Stomach smooth muscle (tissue), 2 donors: Measurements from ENCODE around the gene C17orf107.

ENCODE experiments used
- H3K27ac ChIP-seq: one replicate; pipeline ENCODE4 v1.7.0; 2013; ENCODE audit warnings: mild to moderate bottlenecking, low read length, inconsistent platforms
- H3K27me3 ChIP-seq, 2 donors: one replicate each; pipeline ENCODE4 v1.7.0; 2013; ENCODE audit warnings: low read length in 2 of 2; ENCODE audit not compliant: insufficient read depth in 2 of 2, control insufficient read depth in 1 of 2
- H3K36me3 ChIP-seq, 2 donors: one replicate each; pipeline ENCODE4 v1.7.0; 2013; ENCODE audit warnings: low read length in 2 of 2; ENCODE audit not compliant: control insufficient read depth in 2 of 2, insufficient read depth in 2 of 2
- H3K4me1 ChIP-seq: one replicate; pipeline ENCODE4 v1.7.0; 2013; ENCODE audit warnings: low read length; ENCODE audit not compliant: control insufficient read depth, insufficient read depth
- H3K4me3 ChIP-seq, 2 donors: one replicate each; pipeline ENCODE4 v1.7.0; 2013; ENCODE audit warnings: low read length in 2 of 2
- H3K9ac ChIP-seq, 2 donors: one replicate each; pipeline ENCODE4 v1.7.0; 2013; ENCODE audit warnings: low read length in 2 of 2, mild to moderate bottlenecking in 1 of 2
- H3K9me3 ChIP-seq, 2 donors: one replicate each; pipeline ENCODE4 v1.7.0; 2013; ENCODE audit warnings: low read length in 2 of 2; ENCODE audit not compliant: control insufficient read depth in 2 of 2
- donor health status: healthy.
- donor health status: Pancreatic carcinoma.

C17orf107 gene

DNA sequence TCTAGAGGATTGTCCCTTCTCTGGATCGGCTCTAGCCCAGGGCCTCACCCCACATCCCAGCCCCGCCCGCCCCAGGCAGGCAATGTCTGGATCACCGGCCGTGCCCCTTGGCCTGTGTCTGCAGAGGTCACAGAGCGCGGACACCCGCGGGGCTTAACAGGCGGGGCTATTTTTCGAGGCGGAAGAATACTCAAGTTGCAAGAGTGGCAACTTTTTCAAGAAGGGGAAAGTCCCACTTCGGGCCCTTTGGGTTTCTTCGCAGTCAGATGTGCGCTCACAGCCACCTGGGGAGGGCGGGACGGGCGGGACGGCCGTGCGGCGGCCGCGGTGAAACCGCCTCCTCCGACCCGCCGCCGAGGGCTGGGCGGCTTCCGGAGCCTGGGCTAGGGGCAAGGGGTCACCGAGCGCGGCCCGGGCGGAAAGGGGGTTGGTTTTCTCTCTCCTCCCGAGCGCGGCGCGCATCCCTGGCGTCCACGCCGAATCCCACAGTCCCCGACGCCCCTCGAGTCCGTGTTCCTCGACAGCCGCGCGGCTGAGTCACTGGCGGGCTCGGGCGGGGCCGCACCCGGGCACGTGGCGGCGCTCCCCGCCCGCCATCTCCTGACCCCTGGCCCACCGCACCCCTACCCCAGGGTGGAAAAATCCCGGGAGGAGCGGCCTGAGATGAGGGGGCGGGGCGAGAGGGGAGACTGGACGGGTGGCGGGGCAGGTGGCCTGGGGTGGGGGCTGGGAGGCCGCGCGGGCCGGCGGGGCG is 50.2 kb downstream of the C17orf107 start:
- Histone ChIP-seq H3K27me3 (no peaks in the 10 kb centered on the region), H3K4me3 (peak overlapping the region; percentile 91 to 94), H3K27ac (peak overlapping the region; percentile 97), H3K36me3 (peaks cover 11 to 15% of the 10 kb centered on the region in 2 donors), H3K4me1 (peaks cover 43% of the 10 kb centered on the region), H3K9me3 (no peaks in the 10 kb centered on the region), H3K9ac (peak overlapping the region; percentile 68 to 76)

DNA sequence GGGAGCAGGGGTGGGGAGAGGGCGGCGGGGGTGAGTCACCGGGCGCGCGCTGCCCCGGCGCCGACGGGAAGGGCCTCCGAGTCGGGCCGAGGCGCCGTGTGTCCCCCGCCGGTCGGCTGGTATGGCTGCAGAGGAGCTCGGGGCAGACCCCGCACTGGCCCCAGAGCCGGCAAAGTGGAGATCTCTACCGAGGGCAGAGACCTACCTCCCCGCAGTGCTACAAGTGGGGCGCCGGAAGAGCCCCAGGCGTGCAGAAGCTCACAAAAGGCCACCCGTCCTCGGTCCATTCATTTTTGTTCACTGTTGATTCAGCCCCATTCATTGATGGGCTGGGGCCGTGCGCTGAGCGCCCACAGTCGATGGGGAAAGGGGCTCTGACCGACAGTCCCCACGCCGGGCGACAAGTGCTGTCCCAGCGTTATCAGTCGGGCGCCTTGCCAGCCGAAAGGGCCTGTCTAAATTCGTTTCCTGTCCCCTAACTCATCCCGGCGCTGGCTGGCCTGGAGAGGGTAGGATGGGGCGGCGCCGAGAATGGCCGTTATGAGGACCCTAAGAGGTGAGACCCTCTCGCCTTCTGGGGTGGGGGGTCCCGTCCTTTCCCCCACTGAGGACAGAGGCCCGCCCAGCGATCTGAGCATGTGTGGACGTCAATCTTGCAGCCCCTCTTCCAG is 50.9 kb downstream of the C17orf107 start:
- Histone ChIP-seq H3K4me1 (peaks cover 35% of the 10 kb centered on the region), H3K27ac (peak overlapping the region; percentile 97), H3K4me3 (peak overlapping the region; percentile 56 to 94), H3K9ac (peak overlapping the region; percentile 70 to 79), H3K36me3 (peaks cover 7 to 12% of the 10 kb centered on the region in 2 donors), H3K9me3 (no peaks in the 10 kb centered on the region), H3K27me3 (no peaks in the 10 kb centered on the region)

GRCh38 chr17:4950746-4951204 is 51.4 kb downstream of the C17orf107 start, which contains the start of gene ENO3:
ENO3 (plus strand) TSS chr17:4951119; CDS start chr17:4951830, 711 bp downstream.
- Histone ChIP-seq H3K4me1 (peaks cover 30% of the 10 kb centered on the region), H3K27ac (peak within 1 kb of the TSS; percentile 97), H3K9me3 (no peaks in the 10 kb centered on the region), H3K36me3 (peaks cover 5 to 7% of the 10 kb centered on the region in 2 donors), H3K4me3 (peak within 1 kb of the TSS; percentile 56 to 94), H3K27me3 (no peaks in the 10 kb centered on the region), H3K9ac (peak within 1 kb of the TSS; percentile 70 to 79)

- Histone ChIP-seq H3K27ac (peak overlapping the region; percentile 37), H3K9ac (no peak overlapping the region), H3K4me1 (peaks cover 23% of the 10 kb centered on the region), H3K9me3 (no peaks in the 10 kb centered on the region), H3K36me3 (peaks cover under 1% of the 10 kb centered on the region in 2 donors), H3K4me3 (peak overlapping the region in 1 of 2 donors; percentile 29), H3K27me3 (no peaks in the 10 kb centered on the region)
These were observed 52.1 kb downstream of the C17orf107 start for GRCh38 chr17:4951486-4951885.
